Activated effector memory CD4-positive, alpha-beta T cell treated with Interleukin-2 at 50 U/mL for 16 hours (primary cell): Measurements from ENCODE around the gene SYNDIG1L.

Experiments used
- DNase-seq: peaks from one replicate; pipeline ENCODE4 v3.0.0-alpha.2; 2020

Gene SYNDIG1L

GRCh38 chr14:74356892-74357575 is 69.0 kb downstream of the SYNDIG1L start:
- DNase-seq: no peak
